ENCODE data around the gene APBA1.
A peak's percentile ranks its signal among the peaks of the same experiment; 100 is the strongest.

The APBA1 gene

DNA sequence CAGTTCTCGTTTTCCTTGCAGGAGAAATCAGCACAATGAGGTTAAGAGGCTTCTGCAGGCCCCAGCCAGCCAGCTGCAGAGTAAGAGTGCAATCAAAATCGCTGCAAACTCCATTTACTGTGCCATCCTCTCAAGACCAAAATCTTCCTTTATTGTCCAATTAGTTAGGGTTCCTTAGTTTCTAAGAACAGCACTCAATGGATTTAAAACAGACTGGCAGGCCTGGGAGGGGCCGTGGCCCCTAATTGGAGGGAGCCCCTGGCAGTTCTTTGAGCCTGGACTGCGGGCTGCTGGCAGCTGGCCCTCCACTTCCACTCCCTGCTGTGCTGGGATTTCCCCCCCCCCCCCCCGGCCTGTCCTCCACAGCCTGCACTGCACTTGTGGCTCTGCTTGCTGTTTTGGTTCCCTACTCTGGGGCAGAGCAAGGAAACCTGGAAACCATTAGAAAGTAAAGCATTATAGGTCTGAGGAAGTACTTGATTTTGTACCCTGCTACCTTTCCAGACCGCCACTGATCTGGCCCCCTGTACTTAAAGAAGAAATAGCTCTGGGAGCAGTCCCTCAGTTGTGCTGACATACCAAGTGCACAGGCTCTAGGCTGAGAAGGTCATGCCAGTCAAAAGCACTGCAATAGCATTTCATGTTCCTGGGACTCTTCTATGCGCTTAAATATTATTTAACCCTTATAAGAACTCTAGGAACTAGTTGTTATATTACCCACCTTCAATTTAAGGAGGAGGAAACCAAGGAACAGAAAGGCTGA, 129.0 kb downstream of the APBA1 start:
- TF ChIP-seq, protein P1, sequence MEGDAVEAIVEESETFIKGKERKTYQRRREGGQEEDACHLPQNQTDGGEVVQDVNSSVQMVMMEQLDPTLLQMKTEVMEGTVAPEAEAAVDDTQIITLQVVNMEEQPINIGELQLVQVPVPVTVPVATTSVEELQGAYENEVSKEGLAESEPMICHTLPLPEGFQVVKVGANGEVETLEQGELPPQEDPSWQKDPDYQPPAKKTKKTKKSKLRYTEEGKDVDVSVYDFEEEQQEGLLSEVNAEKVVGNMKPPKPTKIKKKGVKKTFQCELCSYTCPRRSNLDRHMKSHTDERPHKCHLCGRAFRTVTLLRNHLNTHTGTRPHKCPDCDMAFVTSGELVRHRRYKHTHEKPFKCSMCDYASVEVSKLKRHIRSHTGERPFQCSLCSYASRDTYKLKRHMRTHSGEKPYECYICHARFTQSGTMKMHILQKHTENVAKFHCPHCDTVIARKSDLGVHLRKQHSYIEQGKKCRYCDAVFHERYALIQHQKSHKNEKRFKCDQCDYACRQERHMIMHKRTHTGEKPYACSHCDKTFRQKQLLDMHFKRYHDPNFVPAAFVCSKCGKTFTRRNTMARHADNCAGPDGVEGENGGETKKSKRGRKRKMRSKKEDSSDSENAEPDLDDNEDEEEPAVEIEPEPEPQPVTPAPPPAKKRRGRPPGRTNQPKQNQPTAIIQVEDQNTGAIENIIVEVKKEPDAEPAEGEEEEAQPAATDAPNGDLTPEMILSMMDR (conservative IDR thresholded peaks at IDR 0.05; ENCODE audit: low read depth, low read length) = no peak
- DNase-seq (ENCODE audit: low read depth) = peak; percentile 24
- H3K4me3 ChIP-seq (ENCODE audit: low read depth, low read length) = no peak overlapping the region

DNA sequence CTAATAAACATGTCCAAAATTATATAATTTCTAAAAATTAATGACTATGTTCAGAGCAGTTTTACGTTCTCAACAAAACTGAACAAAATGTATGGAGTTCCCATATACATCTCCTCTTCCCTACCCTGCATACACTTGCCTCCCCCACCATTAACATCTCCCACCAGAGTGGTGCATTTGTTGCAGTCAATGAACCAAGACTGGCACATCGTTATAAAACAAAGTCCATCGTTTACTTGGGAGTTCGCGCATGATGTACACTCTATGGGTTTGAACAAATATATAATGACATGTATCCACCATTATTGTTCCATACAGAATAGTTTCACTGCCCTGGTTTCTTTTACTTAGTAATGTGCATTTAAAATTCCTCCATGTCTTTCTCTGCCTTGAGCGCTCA, 130.1 kb downstream of the APBA1 start:
- TF ChIP-seq, protein P1 (conservative IDR thresholded peaks at IDR 0.05; ENCODE audit: low read depth, low read length) = no peak
- H3K4me3 ChIP-seq (ENCODE audit: low read depth, low read length) = no peak overlapping the region
- no peak for DNase-seq (ENCODE audit: low read depth)

DNA sequence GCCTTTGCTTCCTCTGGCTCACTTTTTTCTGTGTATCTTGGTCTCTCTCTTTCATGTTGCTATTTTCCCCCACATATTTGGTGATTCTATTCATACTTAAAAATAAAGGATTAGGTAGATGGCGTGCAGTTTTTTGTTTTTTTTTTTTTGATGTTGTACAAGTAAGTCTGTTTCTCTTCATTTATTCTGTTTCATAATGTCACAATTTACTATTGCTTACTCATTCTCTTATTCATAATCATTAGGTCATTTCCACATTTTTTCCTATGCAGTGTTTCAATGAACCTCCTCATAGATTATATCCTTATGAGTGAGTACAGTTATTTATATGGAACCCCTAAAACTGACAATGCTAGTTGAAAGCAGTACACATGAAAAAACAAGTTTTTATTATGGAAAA, 136.3 kb downstream of the APBA1 start:
- H3K4me3 ChIP-seq (ENCODE audit: low read depth, low read length) = no peak overlapping the region
- DNase-seq (ENCODE audit: low read depth) = no peak

DNA sequence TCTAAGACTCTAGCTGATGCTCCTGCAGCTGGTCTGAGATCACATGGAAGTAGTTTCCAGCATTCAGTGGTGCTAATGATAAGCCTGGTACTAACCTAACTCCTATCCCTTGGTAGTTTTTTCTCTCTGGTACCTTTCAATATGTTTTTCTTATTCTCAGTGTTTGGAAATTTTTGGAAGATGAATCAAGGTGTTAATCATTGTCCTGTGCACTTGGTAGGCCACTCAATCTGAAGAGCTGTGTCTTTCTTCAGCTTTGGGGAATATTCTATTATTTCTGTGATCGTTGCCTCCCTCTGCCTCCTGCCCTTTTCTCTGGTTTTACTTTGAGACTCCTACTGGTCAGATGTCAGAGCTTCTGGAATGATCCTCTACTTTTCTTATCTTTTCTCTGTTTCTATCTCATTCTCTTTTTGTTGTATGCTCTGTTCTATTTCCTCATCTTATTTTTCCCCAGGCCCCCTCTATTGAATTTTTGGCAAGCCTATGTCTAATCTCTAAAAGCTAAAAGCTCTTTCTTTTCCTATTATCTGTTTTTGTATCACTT, 136.8 kb downstream of the APBA1 start:
- no peak for DNase-seq (ENCODE audit: low read depth)
- H3K4me3 ChIP-seq (ENCODE audit: low read depth, low read length) = no peak overlapping the region
- TF ChIP-seq, protein P1 (conservative IDR thresholded peaks at IDR 0.05; ENCODE audit: low read depth, low read length) = no peak

More for the DNA sequence above, 136.3 kb downstream of the APBA1 start:
- TF ChIP-seq, protein P1 (conservative IDR thresholded peaks at IDR 0.05; ENCODE audit: low read depth, low read length) = no peak

DNA sequence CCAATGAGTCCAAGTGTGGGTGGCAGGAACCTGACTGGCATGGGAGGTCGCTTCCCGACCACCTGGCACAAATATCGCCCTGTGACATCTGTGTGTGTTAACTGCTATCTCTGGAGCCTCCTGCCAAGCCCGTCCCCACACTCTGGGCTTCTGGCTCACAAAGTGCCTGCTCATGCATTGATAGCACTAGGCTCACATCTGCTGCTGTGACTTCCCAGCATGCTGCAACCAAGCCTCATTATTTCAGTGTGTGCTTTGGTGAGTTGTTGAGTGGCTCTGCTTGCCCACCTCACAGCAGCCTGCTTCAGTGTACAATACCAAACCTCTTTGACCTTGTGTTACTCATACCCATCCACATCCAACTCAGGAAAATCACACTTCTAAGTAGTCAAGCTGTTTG, 139.8 kb downstream of the APBA1 start:
- H3K4me3 ChIP-seq (ENCODE audit: low read depth, low read length) = no peak overlapping the region
- DNase-seq (ENCODE audit: low read depth) = no peak

DNA sequence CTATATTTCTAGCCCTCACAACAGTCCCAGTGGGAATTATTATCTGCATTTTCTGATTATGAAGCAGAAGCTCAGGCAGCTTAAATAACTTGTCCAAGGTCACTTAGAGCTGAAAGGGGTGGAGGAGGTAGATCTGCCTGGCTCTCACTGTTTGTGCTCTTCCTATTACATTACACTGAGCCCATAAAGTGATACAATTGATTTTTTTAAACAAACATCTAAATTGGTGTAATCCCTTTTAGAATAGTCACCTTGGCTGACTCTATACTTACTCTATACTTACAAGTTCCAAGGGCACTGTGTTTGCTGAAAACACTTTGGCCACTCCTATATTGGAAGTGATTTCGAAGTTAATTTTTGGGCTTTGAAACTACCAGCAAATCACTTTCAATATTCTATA, 144.7 kb downstream of the APBA1 start:
- H3K4me3 ChIP-seq (ENCODE audit: low read depth, low read length) = no peak overlapping the region
- TF ChIP-seq, protein P1 (conservative IDR thresholded peaks at IDR 0.05; ENCODE audit: low read depth, low read length) = no peak
- DNase-seq (ENCODE audit: low read depth) = no peak

More for the DNA sequence above, 139.8 kb downstream of the APBA1 start:
- TF ChIP-seq, protein P1 (conservative IDR thresholded peaks at IDR 0.05; ENCODE audit: low read depth, low read length) = no peak

DNA sequence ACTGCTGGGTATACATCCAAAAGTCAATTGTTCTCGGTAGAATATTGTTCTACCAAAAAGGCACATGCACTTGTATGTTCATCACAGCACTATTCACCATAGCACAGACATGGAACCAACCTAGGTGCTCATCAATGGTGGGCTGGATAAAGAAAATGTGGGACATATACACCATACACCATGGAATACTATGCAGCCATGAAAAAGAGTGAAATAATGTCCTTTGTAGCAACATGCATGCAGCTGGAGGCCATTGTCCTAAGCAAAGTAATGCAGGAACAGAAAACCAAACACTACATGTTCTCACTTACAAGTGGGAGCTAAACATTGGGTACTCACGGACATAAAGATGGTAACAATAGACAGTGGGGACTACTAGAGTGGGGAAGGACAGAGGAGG, 145.5 kb downstream of the APBA1 start:
- H3K4me3 ChIP-seq (ENCODE audit: low read depth, low read length) = no peak overlapping the region
- TF ChIP-seq, protein P1 (conservative IDR thresholded peaks at IDR 0.05; ENCODE audit: low read depth, low read length) = no peak
- DNase-seq (ENCODE audit: low read depth) = no peak
